Mesenchymal stem cell (in vitro differentiated cells and primary cell): Measurements from ENCODE around the gene PANK4.

Source experiments
- DNase-seq: peaks from one replicate; pipeline ENCODE4 v3.0.0-alpha.2; 2013
- H2AFZ ChIP-seq: one replicate; pipeline ENCODE4 v1.6.1; 2013; ENCODE audit warnings: low read depth, mild to moderate bottlenecking, control low read depth, inconsistent platforms, low read length, moderate library complexity
- H2AK5ac ChIP-seq: 2 replicates; pipeline ENCODE4 v1.6.1; 2013; ENCODE audit warnings: low read length, moderate library complexity, mild to moderate bottlenecking, inconsistent platforms; ENCODE audit not compliant: severe bottlenecking
- H2BK120ac ChIP-seq: one replicate; pipeline ENCODE4 v1.6.1; 2013; ENCODE audit warnings: low read depth, mild to moderate bottlenecking, inconsistent platforms, low read length, moderate library complexity
- H2BK12ac ChIP-seq, 2 experiments: one replicate each; pipeline ENCODE4 v1.6.1; 2013; ENCODE audit warnings: inconsistent platforms in 2 of 2, low read length in 2 of 2, mild to moderate bottlenecking in 2 of 2, moderate library complexity in 2 of 2, control low read depth in 1 of 2
- H2BK15ac ChIP-seq: one replicate; pipeline ENCODE4 v1.6.1; 2013; ENCODE audit warnings: mild to moderate bottlenecking, low read depth, inconsistent platforms; ENCODE audit not compliant: poor library complexity, severe bottlenecking
- H2BK5ac ChIP-seq: 2 replicates; pipeline ENCODE4 v1.6.1; 2013; ENCODE audit warnings: low read depth, mild to moderate bottlenecking, low read length, control low read depth, inconsistent platforms; ENCODE audit not compliant: poor library complexity, severe bottlenecking
- H3K14ac ChIP-seq, 2 experiments: one replicate each; pipeline ENCODE4 v1.6.1; 2013; ENCODE audit warnings: inconsistent platforms in 2 of 2, low read length in 2 of 2, control low read depth in 1 of 2, mild to moderate bottlenecking in 1 of 2, moderate library complexity in 1 of 2
- H3K18ac ChIP-seq, 2 experiments: one replicate each; pipeline ENCODE4 v1.6.1; 2013; ENCODE audit warnings: inconsistent platforms in 2 of 2, low read length in 2 of 2, control low read depth in 1 of 2, low read depth in 1 of 2, mild to moderate bottlenecking in 1 of 2
- H3K23ac ChIP-seq, 2 experiments: one replicate each; pipeline ENCODE4 v1.6.1; 2013; ENCODE audit warnings: inconsistent platforms in 2 of 2, low read length in 2 of 2, mild to moderate bottlenecking in 2 of 2, moderate library complexity in 2 of 2, control low read depth in 1 of 2
- H3K27ac ChIP-seq: 2 replicates; pipeline ENCODE4 v1.5.1; 2013; ENCODE audit warnings: mild to moderate bottlenecking, moderate library complexity, low read length, control low read depth, inconsistent platforms; ENCODE audit not compliant: poor library complexity, severe bottlenecking
- H3K27me3 ChIP-seq, 2 experiments: 2 replicates each; pipeline versions ENCODE4 v1.6.1 to v1.7.0; 2013; ENCODE audit warnings: low read length in 2 of 2, mild to moderate bottlenecking in 2 of 2, moderate library complexity in 2 of 2, control low read depth in 1 of 2, inconsistent platforms in 1 of 2; ENCODE audit not compliant: control insufficient read depth in 1 of 2, insufficient read depth in 1 of 2
- H3K36me3 ChIP-seq, 2 experiments: 2 replicates each; pipeline versions ENCODE4 v1.6.1 to v1.7.0; 2013; ENCODE audit warnings: low read length in 2 of 2, control low read depth in 1 of 2, inconsistent platforms in 1 of 2, low read depth in 1 of 2, mild to moderate bottlenecking in 1 of 2; ENCODE audit not compliant: insufficient read depth in 2 of 2, control insufficient read depth in 1 of 2
- H3K4ac ChIP-seq, 2 experiments: one replicate each; pipeline ENCODE4 v1.6.1; 2013; ENCODE audit warnings: inconsistent platforms in 2 of 2, low read length in 2 of 2, mild to moderate bottlenecking in 2 of 2, moderate library complexity in 2 of 2, control low read depth in 1 of 2, low read depth in 1 of 2
- H3K4me1 ChIP-seq: 2 replicates; pipeline ENCODE4 v1.6.1; 2013; ENCODE audit warnings: low read depth, low read length, control low read depth; ENCODE audit not compliant: control insufficient read depth, insufficient read depth
- H3K4me2 ChIP-seq: 2 replicates; pipeline ENCODE4 v1.6.1; 2013; ENCODE audit warnings: low read length, mild to moderate bottlenecking, inconsistent platforms; ENCODE audit not compliant: poor library complexity, severe bottlenecking
- H3K4me3 ChIP-seq, 2 experiments: 2 replicates each; pipeline versions ENCODE4 v1.5.1 to v1.7.0; 2013; ENCODE audit warnings: low read length in 2 of 2, mild to moderate bottlenecking in 2 of 2, control low read depth in 1 of 2, low read depth in 1 of 2; ENCODE audit not compliant: insufficient read depth in 1 of 2
- H3K79me1 ChIP-seq: replicated peaks from 2 replicates; pipeline ENCODE4 v1.6.1; 2013; ENCODE audit warnings: mild to moderate bottlenecking, control low read depth, low read length, inconsistent platforms; ENCODE audit not compliant: poor library complexity, severe bottlenecking
- H3K9ac ChIP-seq: 2 replicates; pipeline ENCODE4 v1.7.0; 2013; ENCODE audit warnings: mild to moderate bottlenecking, low read length, moderate library complexity
- H3K9me3 ChIP-seq: 2 replicates; pipeline ENCODE4 v1.7.0; 2013; ENCODE audit warnings: mild to moderate bottlenecking, low read length; ENCODE audit not compliant: control insufficient read depth
- H4K8ac ChIP-seq: one replicate; pipeline ENCODE4 v1.6.1; 2013; ENCODE audit warnings: inconsistent platforms, mild to moderate bottlenecking, low read length, moderate library complexity
- H4K91ac ChIP-seq: one replicate; pipeline ENCODE4 v1.6.1; 2013; ENCODE audit warnings: mild to moderate bottlenecking, low read length, inconsistent platforms
- WGBS: methylation state at CpG from one replicate; pipeline ENCODE4 v1.1.7; 2013; ENCODE audit warnings: mixed read lengths; 5-methylcytosine and 5-hydroxymethylcytosine counted together

Gene PANK4

GRCh38 chr1:2497891-2498290 is 28.5 kb downstream of the PANK4 start:
- Histone ChIP-seq H2BK120ac (no peak overlapping the region), H3K27ac (no peak overlapping the region), H3K4me2 (no peak overlapping the region), H2BK12ac (no peak overlapping the region), H3K9ac (no peak overlapping the region), H3K4me3 (no peak overlapping the region), H3K4me1 (peaks cover 40% of the 10 kb centered on the region), H4K8ac (no peak overlapping the region), H3K79me1 (no peaks in the 10 kb centered on the region), H3K14ac (no peak overlapping the region), H2BK5ac (no peak overlapping the region), H3K4ac (no peak overlapping the region), H3K36me3 (peaks cover 0 to 72% of the 10 kb centered on the region in 2 experiments), H2AK5ac (no peak overlapping the region), H4K91ac (no peak overlapping the region), H2BK15ac (no peak overlapping the region), H2AFZ (no peak overlapping the region), H3K9me3 (no peaks in the 10 kb centered on the region), H3K23ac (no peak overlapping the region), H3K18ac (no peak overlapping the region), H3K27me3 (peaks cover 0 to 67% of the 10 kb centered on the region in 2 experiments)
- no peak for DNase-seq
- 88% methylated on average over 3 of the region's 4 CpGs for WGBS

DNA sequence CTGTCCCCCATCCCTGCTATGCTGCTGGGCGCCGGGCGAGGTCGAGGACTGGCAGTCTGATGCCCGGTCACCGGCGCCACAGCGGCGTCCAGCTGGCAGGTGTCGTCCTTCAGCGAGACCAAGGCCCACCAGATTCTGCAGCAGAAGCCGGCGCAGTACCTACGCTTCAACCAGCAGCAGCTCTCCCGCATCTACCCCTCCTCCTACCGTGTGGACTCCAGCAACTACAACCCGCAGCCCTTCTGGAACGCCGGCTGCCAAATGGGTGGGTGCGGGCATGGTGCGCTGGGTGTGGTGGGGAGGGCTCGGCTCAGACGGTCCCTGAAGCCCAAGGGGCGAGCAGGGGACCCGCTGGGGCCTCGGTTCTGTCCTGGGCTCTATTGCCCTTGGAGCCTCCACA is 29.6 kb downstream of the PANK4 start:
- Histone ChIP-seq H3K4me1 (peaks cover 37% of the 10 kb centered on the region), H2BK12ac (no peak overlapping the region), H3K4me3 (no peak overlapping the region), H4K8ac (no peak overlapping the region), H3K14ac (no peak overlapping the region), H3K9ac (no peak overlapping the region), H4K91ac (no peak overlapping the region), H3K36me3 (peaks cover 0 to 72% of the 10 kb centered on the region in 2 experiments), H3K4ac (no peak overlapping the region), H3K27me3 (peaks cover 0 to 68% of the 10 kb centered on the region in 2 experiments), H2BK120ac (no peak overlapping the region), H2BK15ac (no peak overlapping the region), H3K27ac (no peak overlapping the region), H3K23ac (no peak overlapping the region), H3K9me3 (no peaks in the 10 kb centered on the region), H3K79me1 (no peaks in the 10 kb centered on the region), H3K18ac (no peak overlapping the region), H3K4me2 (no peak overlapping the region), H2AFZ (no peak overlapping the region), H2AK5ac (no peak overlapping the region), H2BK5ac (no peak overlapping the region)
- no peak for DNase-seq
- 93% methylated on average over 26 of the region's 26 CpGs for WGBS

- H3K9me3 ChIP-seq: no peaks in the 10 kb centered on the region
- H3K18ac ChIP-seq: no peak overlapping the region
- 92% methylated on average over 25 of the region's 28 CpGs for WGBS
- no peak overlapping the region for H3K27ac ChIP-seq
- no peak for DNase-seq
- no peak overlapping the region for H3K9ac ChIP-seq
- H3K4ac ChIP-seq: no peak overlapping the region
- no peak overlapping the region for H2BK12ac ChIP-seq
- H4K91ac ChIP-seq: no peak overlapping the region
- H4K8ac ChIP-seq: no peak overlapping the region
- no peaks in the 10 kb centered on the region for H3K79me1 ChIP-seq
- H2AK5ac ChIP-seq: no peak overlapping the region
- H3K36me3 ChIP-seq: peaks cover 0 to 72% of the 10 kb centered on the region in 2 experiments
- H3K4me1 ChIP-seq: peaks cover 37% of the 10 kb centered on the region
- no peak overlapping the region for H2BK5ac ChIP-seq
- no peak overlapping the region for H3K4me3 ChIP-seq
- no peak overlapping the region for H2BK15ac ChIP-seq
- no peak overlapping the region for H2BK120ac ChIP-seq
- H3K4me2 ChIP-seq: no peak overlapping the region
- no peak overlapping the region for H3K14ac ChIP-seq
- H3K27me3 ChIP-seq: peaks cover 0 to 66% of the 10 kb centered on the region in 2 experiments
- no peak overlapping the region for H3K23ac ChIP-seq
- H2AFZ ChIP-seq: no peak overlapping the region
Measured at GRCh38 chr1:2496087-2496622, 30.2 kb downstream of the PANK4 start.

DNA sequence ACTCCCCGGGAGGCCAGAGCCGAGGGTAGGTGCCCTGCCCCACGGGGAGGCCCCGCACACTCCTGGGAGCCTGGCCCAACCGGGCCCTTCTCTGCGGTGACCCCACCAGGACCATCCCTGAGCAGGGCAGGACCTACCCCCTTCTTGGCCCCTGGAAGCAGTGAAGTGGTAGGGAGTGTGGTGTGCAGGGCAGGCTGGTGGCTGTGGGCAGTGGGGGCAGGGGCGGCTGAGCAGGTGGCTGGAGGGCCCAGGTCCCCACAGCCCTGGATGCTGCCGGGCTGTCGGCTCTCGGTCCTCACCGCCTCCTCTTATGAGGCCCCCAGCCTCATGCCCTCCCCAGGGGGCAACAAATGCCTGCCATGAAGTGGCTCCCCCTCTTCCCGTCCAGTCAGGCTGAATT is 30.9 kb downstream of the PANK4 start:
- Histone ChIP-seq H3K4ac (no peak overlapping the region), H3K79me1 (no peaks in the 10 kb centered on the region), H3K23ac (no peak overlapping the region), H2AFZ (no peak overlapping the region), H3K27ac (no peak overlapping the region), H2BK5ac (no peak overlapping the region), H3K18ac (no peak overlapping the region), H3K4me3 (no peak overlapping the region), H2AK5ac (no peak overlapping the region), H3K14ac (no peak overlapping the region), H2BK15ac (no peak overlapping the region), H4K8ac (no peak overlapping the region), H3K4me2 (no peak overlapping the region), H2BK12ac (no peak overlapping the region), H3K4me1 (peaks cover 36% of the 10 kb centered on the region), H3K27me3 (peaks cover 0 to 68% of the 10 kb centered on the region in 2 experiments), H4K91ac (no peak overlapping the region), H3K9ac (no peak overlapping the region), H3K36me3 (peaks cover 0 to 76% of the 10 kb centered on the region in 2 experiments), H3K9me3 (no peaks in the 10 kb centered on the region), H2BK120ac (no peak overlapping the region)
- 91% methylated on average over 5 of the region's 12 CpGs for WGBS
- DNase-seq: no peak
